Esophagus muscularis mucosa (tissue), 4 donors: Measurements from ENCODE around the gene SHPK. TPM values are rescaled to one million over a fixed set of nuclear protein-coding genes. Genes with fewer than 3 reads are reported as not detected.
"Not testable (repeated sequence)": the region's sequence is repeated elsewhere in the genome, so short reads cannot be mapped to it uniquely, and the experiment has no call there.

ENCODE experiments used
- DNase-seq: peaks from one replicate; pipeline ENCODE4 v3.0.0-alpha.2; 2017; ENCODE audit errors: extremely low spot score
- H3K27ac ChIP-seq, 4 donors: fragments of 200-600 bp; sonication (generic); replicated peaks in 1 of 4; 1 replicate in 3 of 4; 2 replicates in 1 of 4; pipeline ENCODE4 v1.5.1; 2016 to 2019; ENCODE audit warnings: mild to moderate bottlenecking in 1 of 4
- H3K27me3 ChIP-seq, 4 donors: fragments of 200-600 bp; sonication (generic); one replicate each; pipeline versions ENCODE4 v1.5.1 to v1.6.0; 2016 to 2019
- H3K36me3 ChIP-seq, 4 donors: fragments of 200-600 bp; sonication (generic); one replicate each; pipeline ENCODE4 v1.5.1; 2016 to 2019
- H3K4me1 ChIP-seq, 4 donors: fragments of 200-600 bp; sonication (generic); one replicate each; pipeline ENCODE4 v1.5.1; 2016 to 2019
- H3K4me3 ChIP-seq, 4 donors: fragments of 200-600 bp; sonication (generic); 1 replicate in 2 of 4; 2 replicates in 2 of 4; pipeline ENCODE4 v1.5.1; 2016 to 2019; ENCODE audit warnings: mild to moderate bottlenecking in 4 of 4, moderate library complexity in 1 of 4
- H3K9me3 ChIP-seq, 4 donors: fragments of 200-600 bp; sonication (generic); 1 replicate in 3 of 4; 2 replicates in 1 of 4; pipeline ENCODE4 v1.5.1; 2016 to 2019
- EP300 ChIP-seq: sonication (generic); formaldehyde crosslinking; IDR thresholded peaks from one replicate; pipeline ENCODE4 v1.6.1; 2017; ENCODE audit warnings: antibody characterized with exemption
- POLR2A ChIP-seq: fragments of 450-650 bp; IDR thresholded peaks from one replicate; pipeline ENCODE4 v1.6.1; 2017; ENCODE audit warnings: antibody characterized with exemption, moderate library complexity, mild to moderate bottlenecking, low read depth
- POLR2AphosphoS5 ChIP-seq, 2 donors: sonication (generic); formaldehyde crosslinking; IDR thresholded peaks; one replicate each; pipeline ENCODE4 v1.6.1; 2017; ENCODE audit warnings: antibody characterized with exemption in 2 of 2
- WGBS: methylation state at CpG from one replicate; pipeline ENCODE4 v1.1.5; 2018; 5-methylcytosine and 5-hydroxymethylcytosine counted together
- intact Hi-C: fragments of 100-400 bp; cut with DNase I; formaldehyde crosslinking; loops from one replicate; pipeline ENCODE4 v1.15.1; 2023
- total RNA-seq, 4 donors: library from RNA; depleted of rRNA; stranded (reverse); fragments of >200 nt; gene quantifications; one replicate each; pipeline versions ENCODE4 v1.1.0 to v1.2.1, GENCODE V29; 2016
- TF ChIP-seq, protein P1 (sequence below), 3 experiments: fragments of 200-600 bp in 2 of 3; fragments of 450-650 bp in 1 of 3; sonication (generic) in 2 of 3; IDR thresholded peaks; one replicate each; pipeline ENCODE4 v1.5.1; 2017 to 2019; ENCODE audit warnings: antibody characterized with exemption in 3 of 3, mild to moderate bottlenecking in 2 of 3, moderate library complexity in 1 of 3

SHPK gene
- total RNA-seq, 4 donors from 2014 or later = 5.0 to 10.7 (median 5.6) TPM

DNA sequence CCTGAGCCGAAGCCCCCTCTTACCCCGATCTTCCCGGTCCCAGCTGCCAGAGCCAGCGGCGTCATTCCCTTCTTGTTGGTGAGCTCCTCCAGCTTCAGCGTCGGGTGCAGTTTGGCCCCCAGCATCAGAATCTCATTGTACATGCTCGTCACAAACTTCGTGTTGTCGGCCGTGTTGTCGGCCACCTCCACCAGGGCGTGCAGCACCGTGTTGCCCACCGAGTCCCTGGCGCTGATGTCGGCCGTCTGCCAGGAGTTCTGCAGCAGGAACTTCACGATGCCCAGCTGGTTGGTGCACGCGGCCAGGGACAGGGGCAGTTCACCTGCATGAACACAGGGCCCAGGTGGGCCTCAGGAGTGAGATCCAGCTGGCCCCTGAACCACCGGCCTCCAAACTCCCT, 46.3 kb downstream of the SHPK start:
- Histone ChIP-seq H3K36me3 (peaks cover 7 to 77% (median 68%) of the 10 kb centered on the region in 4 donors), H3K27ac (no peak overlapping the region), H3K9me3 (no peaks in the 10 kb centered on the region), H3K4me3 (no peak overlapping the region), H3K4me1 (peaks cover 4 to 9% (median 8%) of the 10 kb centered on the region in 4 donors), H3K27me3 (no peaks in the 10 kb centered on the region)
- no peak for DNase-seq
- WGBS = 93% methylated on average over 3 of the region's 22 CpGs
- TF ChIP-seq POLR2AphosphoS5 (IDR thresholded peaks at IDR 0.05) = no peak
- intact Hi-C loops = no loop called here

DNA sequence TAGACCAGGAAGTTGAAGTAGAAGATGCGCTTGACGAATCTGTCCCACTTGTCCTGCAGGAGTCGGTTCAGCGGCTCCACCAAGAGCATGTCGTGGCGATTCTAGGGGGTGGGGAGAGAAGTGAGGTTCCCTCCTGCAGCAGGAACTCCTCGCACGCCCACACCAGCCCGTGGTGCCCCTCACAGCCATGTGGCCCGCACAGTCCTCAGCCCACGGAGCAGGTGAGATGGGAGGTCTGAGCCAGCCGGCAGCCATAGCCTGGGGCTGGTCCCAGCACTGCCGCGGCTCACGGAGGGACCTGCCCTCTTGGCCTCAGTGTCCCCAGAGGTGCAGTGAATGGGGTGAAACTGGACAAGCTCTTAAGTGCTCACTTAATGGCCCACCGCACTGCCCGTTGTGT, 50.2 kb downstream of the SHPK start:
- 100% methylated on average over 12 of the region's 17 CpGs for WGBS
- no peak overlapping the region for H3K4me3 ChIP-seq
- DNase-seq = no peak
- H3K9me3 ChIP-seq = no peaks in the 10 kb centered on the region
- no peaks in the 10 kb centered on the region for H3K27me3 ChIP-seq
- no peak overlapping the region for H3K27ac ChIP-seq
- no peaks in the 10 kb centered on the region for H3K4me1 ChIP-seq
- intact Hi-C loops = no loop called here
- TF ChIP-seq POLR2A (no peak), POLR2AphosphoS5 (IDR thresholded peaks at IDR 0.05) (no peak), EP300 (no peak)
- TF ChIP-seq, protein P1, sequence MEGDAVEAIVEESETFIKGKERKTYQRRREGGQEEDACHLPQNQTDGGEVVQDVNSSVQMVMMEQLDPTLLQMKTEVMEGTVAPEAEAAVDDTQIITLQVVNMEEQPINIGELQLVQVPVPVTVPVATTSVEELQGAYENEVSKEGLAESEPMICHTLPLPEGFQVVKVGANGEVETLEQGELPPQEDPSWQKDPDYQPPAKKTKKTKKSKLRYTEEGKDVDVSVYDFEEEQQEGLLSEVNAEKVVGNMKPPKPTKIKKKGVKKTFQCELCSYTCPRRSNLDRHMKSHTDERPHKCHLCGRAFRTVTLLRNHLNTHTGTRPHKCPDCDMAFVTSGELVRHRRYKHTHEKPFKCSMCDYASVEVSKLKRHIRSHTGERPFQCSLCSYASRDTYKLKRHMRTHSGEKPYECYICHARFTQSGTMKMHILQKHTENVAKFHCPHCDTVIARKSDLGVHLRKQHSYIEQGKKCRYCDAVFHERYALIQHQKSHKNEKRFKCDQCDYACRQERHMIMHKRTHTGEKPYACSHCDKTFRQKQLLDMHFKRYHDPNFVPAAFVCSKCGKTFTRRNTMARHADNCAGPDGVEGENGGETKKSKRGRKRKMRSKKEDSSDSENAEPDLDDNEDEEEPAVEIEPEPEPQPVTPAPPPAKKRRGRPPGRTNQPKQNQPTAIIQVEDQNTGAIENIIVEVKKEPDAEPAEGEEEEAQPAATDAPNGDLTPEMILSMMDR (IDR thresholded peaks at IDR 0.05) = no peak
- H3K36me3 ChIP-seq = peaks cover 7 to 78% (median 66%) of the 10 kb centered on the region in 4 donors

DNA sequence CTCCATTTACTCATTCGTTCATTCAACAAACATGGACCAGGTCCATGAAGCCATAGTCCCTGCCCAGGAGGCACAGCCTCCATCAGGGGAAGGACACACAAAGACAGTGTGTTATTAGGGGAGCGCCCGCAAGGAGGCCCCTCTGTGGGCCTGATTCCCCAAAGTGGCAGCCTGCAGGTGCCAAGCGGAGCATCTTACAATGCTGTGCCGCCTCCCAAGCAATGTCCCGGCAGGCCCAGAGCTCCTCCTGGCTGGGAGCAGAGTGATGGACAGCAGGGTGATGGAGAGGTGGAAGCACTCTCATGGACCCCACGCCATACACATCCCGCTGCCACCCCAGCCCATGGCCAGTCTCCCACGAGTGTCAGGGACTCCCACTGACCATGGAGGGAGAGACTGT, 52.6 kb downstream of the SHPK start:
- TF ChIP-seq EP300 = no peak
- TF ChIP-seq POLR2A = no peak
- TF ChIP-seq, protein P1 (IDR thresholded peaks at IDR 0.05) = no peak
- no peak for TF ChIP-seq POLR2AphosphoS5 (IDR thresholded peaks at IDR 0.05)
- no peak for DNase-seq
- no peak overlapping the region for H3K27ac ChIP-seq
- no peaks in the 10 kb centered on the region for H3K27me3 ChIP-seq
- intact Hi-C loops = no loop called here
- H3K4me1 ChIP-seq = no peaks in the 10 kb centered on the region
- peaks cover 0 to 72% (median 59%) of the 10 kb centered on the region in 4 donors for H3K36me3 ChIP-seq
- H3K4me3 ChIP-seq = no peak overlapping the region
- WGBS = 98% methylated on average over 6 of the region's 9 CpGs
- no peaks in the 10 kb centered on the region for H3K9me3 ChIP-seq

DNA sequence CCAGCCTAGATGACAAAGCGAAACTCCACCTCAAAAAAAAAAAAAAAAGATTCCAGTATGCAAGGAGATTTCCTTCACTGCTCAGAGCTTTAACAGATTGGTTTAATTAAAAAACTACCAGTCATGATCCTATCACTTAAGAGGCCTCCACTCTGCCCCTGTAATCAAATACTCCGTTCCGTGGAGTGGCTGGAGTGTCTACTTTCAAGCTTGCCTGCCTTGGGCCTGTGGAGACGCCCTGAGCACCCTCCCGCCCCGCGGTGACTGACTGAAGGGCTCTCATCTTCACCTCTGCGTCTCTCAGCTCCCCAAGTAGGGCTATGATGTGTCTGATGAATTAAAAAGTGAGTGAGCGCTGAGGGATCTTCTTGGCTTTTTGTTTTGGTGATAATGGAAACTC, 53.1 kb downstream of the SHPK start:
- Histone ChIP-seq H3K9me3 (no peaks in the 10 kb centered on the region), H3K4me3 (no peak overlapping the region), H3K4me1 (no peaks in the 10 kb centered on the region), H3K36me3 (peaks cover 0 to 71% (median 56%) of the 10 kb centered on the region in 4 donors), H3K27me3 (no peaks in the 10 kb centered on the region), H3K27ac (no peak overlapping the region)
- 92% methylated on average over 9 of the region's 9 CpGs for WGBS
- no peak for DNase-seq
- no peak for TF ChIP-seq POLR2A
- no peak for TF ChIP-seq POLR2AphosphoS5 (IDR thresholded peaks at IDR 0.05)
- TF ChIP-seq, protein P1 (IDR thresholded peaks at IDR 0.05) = no peak
- TF ChIP-seq EP300 = no peak
- intact Hi-C loops = no loop called here

GRCh38 chr17:3578667-3579066, 57.4 kb downstream of the SHPK start:
- H3K4me1 ChIP-seq, H3K9me3 ChIP-seq, H3K27ac ChIP-seq, H3K27me3 ChIP-seq, H3K4me3 ChIP-seq, DNase-seq, intact Hi-C loops: not testable (repeated sequence)
- 94% methylated on average over 4 of the region's 4 CpGs for WGBS
- peaks cover 0 to 70% (median 33%) of the 10 kb centered on the region in 4 donors for H3K36me3 ChIP-seq

GRCh38 chr17:3576970-3577369, 59.1 kb downstream of the SHPK start:
- intact Hi-C loops = no loop called here
- no peak for DNase-seq
- H3K4me3 ChIP-seq = no peak overlapping the region
- TF ChIP-seq, protein P1 (IDR thresholded peaks at IDR 0.05) = no peak
- TF ChIP-seq POLR2AphosphoS5 (IDR thresholded peaks at IDR 0.05) = no peak
- no peak for TF ChIP-seq POLR2A
- no peak for TF ChIP-seq EP300
- H3K27me3 ChIP-seq = no peaks in the 10 kb centered on the region
- H3K9me3 ChIP-seq = no peaks in the 10 kb centered on the region
- 86% methylated on average over 11 of the region's 11 CpGs for WGBS
- no peak overlapping the region for H3K27ac ChIP-seq
- H3K4me1 ChIP-seq = no peaks in the 10 kb centered on the region
- H3K36me3 ChIP-seq = peaks cover 0 to 71% (median 38%) of the 10 kb centered on the region in 4 donors
